Neural cell (in vitro differentiated cells): ENCODE results near the gene GFRA1.

ENCODE experiments used
- CTCF ChIP-seq: fragments of 450-650 bp; IDR thresholded peaks from 2 replicates; pipeline ENCODE4 v1.5.1; 2014; ENCODE audit warnings: antibody characterized with exemption, mild to moderate bottlenecking, moderate library complexity; ENCODE audit not compliant: poor library complexity, severe bottlenecking
- EP300 ChIP-seq: fragments of 450-650 bp; conservative IDR thresholded peaks from 2 replicates; pipeline ENCODE4 v1.6.1; 2014; ENCODE audit warnings: antibody characterized with exemption, mild to moderate bottlenecking, moderate library complexity; ENCODE audit not compliant: poor library complexity, severe bottlenecking
- EZH2 ChIP-seq: fragments of 200-600, 300-800 bp; shearing (Covaris generic), sonication (generic); IDR thresholded peaks from 2 replicates; pipeline ENCODE4 v1.6.1; 2014; ENCODE audit warnings: antibody characterized with exemption, low read length, borderline replicate concordance, mild to moderate bottlenecking; ENCODE audit not compliant: insufficient read depth, poor library complexity, severe bottlenecking
- MXI1 ChIP-seq: fragments of 450-650 bp; conservative IDR thresholded peaks from 2 replicates; pipeline ENCODE4 v1.6.1; 2014; ENCODE audit warnings: antibody characterized with exemption, mild to moderate bottlenecking; ENCODE audit not compliant: poor library complexity, severe bottlenecking
- POLR2AphosphoS5 ChIP-seq: IDR thresholded peaks from 2 replicates; pipeline ENCODE4 v1.6.1; 2012
- RAD21 ChIP-seq: fragments of 450-650 bp; conservative IDR thresholded peaks from 2 replicates; pipeline ENCODE4 v1.6.1; 2014; ENCODE audit warnings: antibody characterized with exemption, mild to moderate bottlenecking, moderate library complexity
- SMC3 ChIP-seq: fragments of 450-650 bp; conservative IDR thresholded peaks from 2 replicates; pipeline ENCODE4 v1.6.1; 2014; ENCODE audit warnings: antibody characterized with exemption, mild to moderate bottlenecking, moderate library complexity; ENCODE audit not compliant: poor library complexity
- TAF1 ChIP-seq: IDR thresholded peaks from 2 replicates; pipeline ENCODE4 v1.6.1; 2012; ENCODE audit warnings: low read depth
- TF ChIP-seq, protein P1 (sequence below): IDR thresholded peaks from 2 replicates; pipeline ENCODE4 v1.6.1; 2012; ENCODE audit warnings: borderline replicate concordance

DNA sequence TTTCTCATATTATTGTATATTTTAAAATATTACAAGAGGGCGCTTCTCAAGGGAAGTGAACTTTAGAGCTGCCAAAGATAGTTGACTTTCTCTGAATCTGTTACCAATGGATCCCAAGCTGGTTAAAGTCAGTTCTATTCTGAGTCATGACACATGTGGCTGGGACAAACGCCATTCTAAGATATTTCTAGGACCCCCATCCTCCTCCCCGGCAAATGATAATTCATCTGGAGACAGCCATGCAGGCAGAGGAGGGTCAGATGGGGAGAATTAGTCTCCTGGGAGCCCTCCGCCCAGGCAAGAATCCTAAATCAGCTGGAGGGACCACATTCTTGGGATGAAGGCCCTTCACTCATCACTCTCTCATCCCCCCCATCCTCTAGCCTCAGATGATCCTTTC lies 187.7 kb downstream of the GFRA1 start:
- no peak for TF ChIP-seq CTCF
- TF ChIP-seq, protein P1, sequence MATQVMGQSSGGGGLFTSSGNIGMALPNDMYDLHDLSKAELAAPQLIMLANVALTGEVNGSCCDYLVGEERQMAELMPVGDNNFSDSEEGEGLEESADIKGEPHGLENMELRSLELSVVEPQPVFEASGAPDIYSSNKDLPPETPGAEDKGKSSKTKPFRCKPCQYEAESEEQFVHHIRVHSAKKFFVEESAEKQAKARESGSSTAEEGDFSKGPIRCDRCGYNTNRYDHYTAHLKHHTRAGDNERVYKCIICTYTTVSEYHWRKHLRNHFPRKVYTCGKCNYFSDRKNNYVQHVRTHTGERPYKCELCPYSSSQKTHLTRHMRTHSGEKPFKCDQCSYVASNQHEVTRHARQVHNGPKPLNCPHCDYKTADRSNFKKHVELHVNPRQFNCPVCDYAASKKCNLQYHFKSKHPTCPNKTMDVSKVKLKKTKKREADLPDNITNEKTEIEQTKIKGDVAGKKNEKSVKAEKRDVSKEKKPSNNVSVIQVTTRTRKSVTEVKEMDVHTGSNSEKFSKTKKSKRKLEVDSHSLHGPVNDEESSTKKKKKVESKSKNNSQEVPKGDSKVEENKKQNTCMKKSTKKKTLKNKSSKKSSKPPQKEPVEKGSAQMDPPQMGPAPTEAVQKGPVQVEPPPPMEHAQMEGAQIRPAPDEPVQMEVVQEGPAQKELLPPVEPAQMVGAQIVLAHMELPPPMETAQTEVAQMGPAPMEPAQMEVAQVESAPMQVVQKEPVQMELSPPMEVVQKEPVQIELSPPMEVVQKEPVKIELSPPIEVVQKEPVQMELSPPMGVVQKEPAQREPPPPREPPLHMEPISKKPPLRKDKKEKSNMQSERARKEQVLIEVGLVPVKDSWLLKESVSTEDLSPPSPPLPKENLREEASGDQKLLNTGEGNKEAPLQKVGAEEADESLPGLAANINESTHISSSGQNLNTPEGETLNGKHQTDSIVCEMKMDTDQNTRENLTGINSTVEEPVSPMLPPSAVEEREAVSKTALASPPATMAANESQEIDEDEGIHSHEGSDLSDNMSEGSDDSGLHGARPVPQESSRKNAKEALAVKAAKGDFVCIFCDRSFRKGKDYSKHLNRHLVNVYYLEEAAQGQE = no peak
- no peak for TF ChIP-seq MXI1
- no peak for TF ChIP-seq POLR2AphosphoS5
- TF ChIP-seq EZH2 = no peak
- no peak for TF ChIP-seq SMC3
- TF ChIP-seq EP300 = no peak
- no peak for TF ChIP-seq TAF1
- no peak for TF ChIP-seq RAD21
